C4-2B (cell line): ENCODE results near the gene PAQR9.

Experiments
- CTCF ChIP-seq: fragments of 450-650 bp; conservative IDR thresholded peaks from 2 replicates; pipeline ENCODE4 v1.5.1; 2017; ENCODE audit warnings: mild to moderate bottlenecking
- ZFX ChIP-seq: fragments of 450-650 bp; IDR thresholded peaks from 2 replicates; pipeline ENCODE4 v1.6.1; 2017

DNA sequence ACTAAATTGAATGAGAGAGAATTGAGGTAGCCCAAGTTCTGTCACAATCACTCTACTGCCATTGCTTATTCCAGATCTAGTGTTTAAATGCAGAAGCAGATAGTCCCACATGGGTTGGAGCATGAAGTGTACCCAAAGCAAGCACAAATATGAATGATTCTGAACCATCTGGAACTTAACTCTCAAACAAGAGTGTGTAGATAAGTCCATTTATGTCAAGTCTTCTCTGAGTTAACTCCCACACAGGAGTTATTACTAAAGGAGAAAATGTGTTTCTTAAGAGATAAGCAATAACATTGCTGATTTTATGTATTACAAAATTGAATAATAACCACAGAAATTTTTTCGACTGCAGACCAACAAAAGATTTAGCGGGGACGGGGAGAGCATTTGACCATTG lies 33.6 kb downstream of the PAQR9 start:
- TF ChIP-seq CTCF (no peak), ZFX (no peak)
